ENCODE results near the gene GLB1L.

- TF ChIP-seq CTCF (IDR thresholded peaks at IDR 0.05) = no peak
- no peak for TF ChIP-seq POLR2A (IDR thresholded peaks at IDR 0.05)
Observed at GRCh38 chr2:219186754-219187456, 58.3 kb downstream of the GLB1L start.
